ENCODE measurements around the gene KDELR3. TPM values are rescaled to one million over a fixed set of nuclear protein-coding genes. Genes with fewer than 3 reads are reported as not detected.

The KDELR3 gene
- total and polyA plus RNA-seq, 2 experiments from 2014 or later = 5.6 to 5.7 TPM

GRCh38 chr22:38450234-38450797 is 17.6 kb upstream of the KDELR3 start (continued):
- TF ChIP-seq POLR2AphosphoS5 (IDR thresholded peaks at IDR 0.05; ENCODE audit: low read depth) = no peak
- TF ChIP-seq EZH2phosphoT487 (IDR thresholded peaks at IDR 0.05; ENCODE audit: unreplicated experiment) = no peak
- TF ChIP-seq ZNF331 (CRISPR knock-in tag; IDR thresholded peaks at IDR 0.05; ENCODE audit: low read depth) = no peak
- no peak for TF ChIP-seq NANOG (IDR thresholded peaks at IDR 0.05; ENCODE audit: borderline replicate concordance)
- no peak for TF ChIP-seq EZH2 (IDR thresholded peaks at IDR 0.05; ENCODE audit: low read depth, unreplicated experiment)
- no peak for TF ChIP-seq JUNB (IDR thresholded peaks at IDR 0.05; ENCODE audit: unreplicated experiment)

GRCh38 chr22:38451404-38451803 is 16.5 kb upstream of the KDELR3 start:
- no peak overlapping the region for H3K4me3 ChIP-seq
- no peak overlapping the region for H3K4me2 ChIP-seq
- peaks cover 8% of the 10 kb centered on the region; the same call in 1 of the 2 replicates for H3K4me1 ChIP-seq (ENCODE audit: insufficient read depth)
- Mint-ChIP-seq H3K4me3 (no peak overlapping the region), H3K4me1 (peaks cover 30% of the 10 kb centered on the region), H3K27me3 (ENCODE audit: insufficient read depth, low read depth, poor library complexity) (peaks cover 42% of the 10 kb centered on the region), H3K27ac (no peak overlapping the region), H3K9me3 (peaks cover 1% of the 10 kb centered on the region; the same call in 1 of the 3 replicates), H3K36me3 (ENCODE audit: low read depth) (no peaks in the 10 kb centered on the region)
- TF ChIP-seq NANOG (IDR thresholded peaks at IDR 0.05; ENCODE audit: borderline replicate concordance) = no peak
- TF ChIP-seq REST (IDR thresholded peaks at IDR 0.05; ENCODE audit: unreplicated experiment) = no peak
- no peak for TF ChIP-seq ZNF331 (CRISPR knock-in tag; IDR thresholded peaks at IDR 0.05; ENCODE audit: low read depth)
- no peak for TF ChIP-seq POLR2AphosphoS5 (IDR thresholded peaks at IDR 0.05; ENCODE audit: low read depth)
- TF ChIP-seq EZH2phosphoT487 (IDR thresholded peaks at IDR 0.05; ENCODE audit: unreplicated experiment) = no peak
- H3K36me3 ChIP-seq (ENCODE audit: insufficient read depth) = no peaks in the 10 kb centered on the region
- peaks cover 6% of the 10 kb centered on the region; the same call in 1 of the 2 replicates for H3F3A ChIP-seq (replicated peaks; ENCODE audit: low read depth)
- H3K79me2 ChIP-seq (replicated peaks; ENCODE audit: insufficient read depth) = no peaks in the 10 kb centered on the region
- peaks cover 39% of the 10 kb centered on the region for H3K27me3 ChIP-seq (ENCODE audit: insufficient read depth)
- no peaks in the 10 kb centered on the region; the same call in 1 of the 2 replicates for H4K20me1 ChIP-seq (replicated peaks; ENCODE audit: insufficient read depth)
- no peak for ATAC-seq
- no peak overlapping the region for H3K27ac ChIP-seq (ENCODE audit: low read depth)
- H2AFZ ChIP-seq = no peak overlapping the region
- no peaks in the 10 kb centered on the region for H3K9me2 ChIP-seq (ENCODE audit: insufficient read depth)
- no peak for DNase-seq (ENCODE audit: low spot score)

GRCh38 chr22:38451864-38452263 is 16.0 kb upstream of the KDELR3 start:
- no peak overlapping the region for H2AFZ ChIP-seq
- H3K27me3 Mint-ChIP-seq (ENCODE audit: insufficient read depth, low read depth, poor library complexity) = peaks cover 46% of the 10 kb centered on the region
- H3K4me1 Mint-ChIP-seq = peaks cover 31% of the 10 kb centered on the region
- peaks cover 8% of the 10 kb centered on the region; the same call in 1 of the 2 replicates for H3K4me1 ChIP-seq (ENCODE audit: insufficient read depth)
- peaks cover 4% of the 10 kb centered on the region; the same call in 1 of the 3 replicates for H3K9me3 Mint-ChIP-seq
- no peaks in the 10 kb centered on the region for H3K9me2 ChIP-seq (ENCODE audit: insufficient read depth)
- no peaks in the 10 kb centered on the region; the same call in 1 of the 2 replicates for H4K20me1 ChIP-seq (replicated peaks; ENCODE audit: insufficient read depth)
- H3K79me2 ChIP-seq (replicated peaks; ENCODE audit: insufficient read depth) = no peaks in the 10 kb centered on the region
- DNase-seq (ENCODE audit: low spot score) = no peak
- no peak overlapping the region for H3K4me3 Mint-ChIP-seq
- H3K4me2 ChIP-seq = no peak overlapping the region
- H3K27ac Mint-ChIP-seq = no peak overlapping the region
- H3K36me3 Mint-ChIP-seq (ENCODE audit: low read depth) = no peaks in the 10 kb centered on the region; the same call in 2 of the 3 replicates
- H3F3A ChIP-seq (replicated peaks; ENCODE audit: low read depth) = peaks cover 6% of the 10 kb centered on the region; the same call in 1 of the 2 replicates
- H3K4me3 ChIP-seq = no peak overlapping the region
- H3K27me3 ChIP-seq (ENCODE audit: insufficient read depth) = peaks cover 44% of the 10 kb centered on the region
- no peaks in the 10 kb centered on the region for H3K36me3 ChIP-seq (ENCODE audit: insufficient read depth)
- no peak overlapping the region for H3K27ac ChIP-seq (ENCODE audit: low read depth)
- ATAC-seq = no peak
- TF ChIP-seq CTCF (conservative IDR thresholded peaks at IDR 0.05; ENCODE audit: low read depth in 2 of 2) = no peak
